ENCODE data around the gene FAM3A.

Gene FAM3A

GRCh38 chrX:154534526-154535322 is 18.7 kb upstream of the FAM3A start:
- DNase-seq (ENCODE audit: low read depth, low spot score), result peak; percentile 96

- no peak for DNase-seq (ENCODE audit: low read depth, low spot score)
These were observed 16.7 kb upstream of the FAM3A start for GRCh38 chrX:154532690-154533089.

DNA sequence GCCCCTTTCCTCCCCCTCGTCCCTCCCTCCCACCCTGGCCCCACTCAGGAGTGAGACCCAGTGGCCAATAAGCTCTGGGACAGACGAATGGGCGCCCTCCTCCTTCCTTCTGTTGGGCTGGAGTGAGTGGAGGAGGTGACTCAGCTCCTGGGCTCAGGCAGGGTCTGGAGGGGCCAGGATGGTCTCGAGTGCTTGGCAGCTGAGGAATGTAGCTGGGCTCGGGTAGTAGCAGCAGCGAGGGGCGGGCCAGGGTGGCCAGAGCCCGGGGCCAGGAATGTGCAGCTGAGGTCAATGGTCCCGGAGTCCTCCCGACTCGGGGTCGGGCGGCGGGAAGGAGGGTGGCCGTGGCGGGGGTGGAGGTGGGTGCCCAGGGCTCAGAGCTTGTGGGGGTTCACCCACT is 15.6 kb upstream of the FAM3A start:
- peak; percentile 96 for DNase-seq (ENCODE audit: low read depth, low spot score)

GRCh38 chrX:154530286-154530685 is 14.3 kb upstream of the FAM3A start:
- DNase-seq (ENCODE audit: low read depth, low spot score), result no peak

DNA sequence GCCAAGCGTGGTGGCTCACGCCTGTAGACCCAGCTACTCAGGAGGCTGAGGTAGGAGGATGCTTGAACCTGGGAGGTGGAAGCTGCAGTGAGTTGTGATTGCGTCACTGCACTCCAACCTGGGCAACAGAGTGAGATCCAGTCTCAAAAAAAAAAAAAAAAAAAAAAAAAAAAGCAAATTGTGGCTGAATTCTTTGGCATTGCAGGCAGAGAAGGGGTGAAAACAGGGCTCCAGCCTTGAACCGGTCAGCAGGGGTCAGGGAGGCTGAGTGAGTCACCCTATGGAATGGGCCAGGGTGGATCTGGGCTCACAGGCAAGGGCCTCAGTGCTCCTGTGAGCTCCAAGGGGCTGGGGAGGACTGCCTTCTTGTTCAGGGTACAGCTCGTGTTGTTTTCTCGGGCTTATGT is 13.2 kb upstream of the FAM3A start:
- DNase-seq (ENCODE audit: low read depth, low spot score), result peak; percentile 32

- DNase-seq (ENCODE audit: low read depth, low spot score), result peak; percentile 96
These were observed 11.1 kb upstream of the FAM3A start for GRCh38 chrX:154526901-154527675.

DNA sequence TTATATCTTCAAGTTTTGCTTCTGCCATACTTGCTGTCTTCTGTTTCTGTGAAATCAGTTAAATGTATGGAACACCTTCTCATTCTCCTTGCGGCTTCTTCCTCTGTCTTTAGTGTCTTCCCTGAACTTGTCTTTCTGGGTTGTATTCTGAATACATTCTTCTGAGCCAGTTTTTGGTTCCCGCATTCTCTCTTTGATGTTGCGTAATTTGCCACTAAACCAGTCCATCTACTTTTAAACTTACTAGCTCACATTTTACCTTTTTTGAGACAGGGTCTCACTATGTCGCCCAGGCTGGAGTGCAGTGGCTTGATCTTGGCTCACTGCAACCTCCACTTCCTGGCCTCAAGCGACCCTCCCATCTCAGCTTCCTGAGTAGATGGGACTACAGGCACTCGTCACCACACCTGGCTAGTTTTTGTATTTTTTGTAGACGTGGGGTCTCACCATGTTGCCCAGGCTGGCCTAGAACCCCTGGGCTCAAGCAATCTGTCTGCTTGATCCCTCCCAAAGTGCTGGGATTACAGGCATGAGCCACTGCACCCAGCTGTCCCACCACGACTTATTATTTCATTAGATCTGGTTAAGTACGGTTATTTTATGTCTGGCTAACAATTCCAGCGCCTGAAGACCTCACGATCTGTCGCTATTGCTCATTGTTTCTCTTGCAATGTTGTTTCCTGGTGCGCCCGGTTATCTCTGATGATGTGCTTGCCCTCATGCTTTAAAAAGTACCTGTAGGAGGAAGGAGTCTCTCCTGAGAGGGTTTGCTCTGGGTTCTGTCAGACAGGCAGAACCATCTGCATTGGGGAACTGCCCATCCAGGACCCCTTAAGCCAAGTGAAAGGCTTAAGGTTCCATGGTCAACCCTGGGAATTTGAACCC is 9.8 kb upstream of the FAM3A start:
- peak; percentile 40 for DNase-seq (ENCODE audit: low read depth, low spot score)

DNA sequence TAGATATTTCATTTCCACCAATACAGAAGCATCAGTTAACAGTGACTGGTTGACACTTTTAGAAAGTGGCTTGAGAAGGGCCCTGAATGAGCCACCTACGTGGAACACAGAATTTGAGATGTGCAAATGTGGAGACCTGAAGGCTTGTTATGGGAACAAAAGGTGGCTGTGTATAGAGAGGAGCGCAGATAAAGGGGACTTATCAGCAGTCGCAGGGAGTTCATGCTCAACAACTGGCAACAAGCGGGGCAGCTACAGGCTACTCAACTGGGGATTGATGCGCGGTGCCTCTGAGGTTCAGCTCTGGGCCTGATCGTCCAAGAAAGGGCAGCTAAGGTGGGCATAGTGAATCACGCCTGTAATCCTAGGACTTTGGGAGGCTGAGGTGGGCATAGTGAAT is 3.4 kb upstream of the FAM3A start:
- DNase-seq (ENCODE audit: low read depth, low spot score), result no peak

DNA sequence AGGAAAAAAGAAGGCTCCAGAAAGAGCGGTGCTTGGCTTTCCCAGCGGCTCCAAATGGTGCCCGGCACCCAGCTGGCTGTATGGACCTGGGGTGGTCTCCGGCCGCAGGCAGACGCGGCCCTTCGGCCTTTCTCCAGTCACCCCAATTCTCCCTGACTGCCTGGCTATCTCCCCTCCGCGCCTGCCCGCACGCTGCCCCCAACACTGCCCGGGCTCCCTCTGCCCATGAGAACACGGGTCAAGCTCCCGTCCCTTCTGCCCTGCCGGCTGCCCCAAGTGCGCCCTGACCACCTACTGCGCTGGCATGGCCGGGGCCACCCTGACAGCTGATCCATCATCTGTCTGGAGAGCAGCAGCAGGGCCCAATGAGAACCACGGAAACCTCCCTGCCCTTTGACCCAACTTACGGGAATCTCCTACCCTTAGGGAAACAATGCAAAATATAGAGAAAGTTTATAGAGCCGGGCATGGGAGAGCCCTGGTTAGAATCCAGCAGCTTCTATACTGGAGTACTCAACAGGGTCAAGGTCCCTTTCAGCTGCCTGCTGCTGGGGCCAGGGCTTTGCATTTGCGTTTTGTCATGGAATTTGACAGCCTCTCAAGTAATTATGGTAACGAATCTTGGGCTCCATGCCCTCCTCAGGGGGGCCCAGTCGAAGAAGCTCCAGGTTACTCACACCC is 1.2 kb upstream of the FAM3A start:
- DNase-seq (ENCODE audit: low read depth, low spot score), result peak; percentile 82

DNA sequence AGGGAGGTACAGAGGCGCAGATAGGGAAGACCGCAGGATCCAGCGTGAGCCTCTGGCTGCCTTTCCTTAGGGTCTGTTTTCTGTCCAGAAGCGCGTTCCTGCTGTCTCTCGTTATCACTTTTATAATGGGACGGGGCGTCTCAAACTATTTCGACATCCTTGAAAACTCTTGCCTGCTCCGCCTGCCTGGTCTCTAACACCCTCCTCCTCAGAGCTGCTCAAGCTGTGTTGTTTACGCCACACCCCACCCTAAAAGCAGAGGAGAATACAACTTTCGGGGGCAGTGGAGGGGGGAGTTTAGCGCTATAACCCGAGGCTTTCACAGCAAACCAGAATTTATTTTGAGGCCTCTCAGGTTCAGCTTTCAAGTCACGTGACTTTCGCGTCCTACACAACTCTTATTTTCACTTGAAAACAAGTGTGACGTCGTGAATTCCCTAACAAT is 646 bp upstream of the FAM3A start:
- DNase-seq (ENCODE audit: low read depth, low spot score), result peak; percentile 94

GRCh38 chrX:154515090-154515965 is 704 bp downstream of the FAM3A start:
- DNase-seq (ENCODE audit: low read depth, low spot score), result peak; percentile 32

DNA sequence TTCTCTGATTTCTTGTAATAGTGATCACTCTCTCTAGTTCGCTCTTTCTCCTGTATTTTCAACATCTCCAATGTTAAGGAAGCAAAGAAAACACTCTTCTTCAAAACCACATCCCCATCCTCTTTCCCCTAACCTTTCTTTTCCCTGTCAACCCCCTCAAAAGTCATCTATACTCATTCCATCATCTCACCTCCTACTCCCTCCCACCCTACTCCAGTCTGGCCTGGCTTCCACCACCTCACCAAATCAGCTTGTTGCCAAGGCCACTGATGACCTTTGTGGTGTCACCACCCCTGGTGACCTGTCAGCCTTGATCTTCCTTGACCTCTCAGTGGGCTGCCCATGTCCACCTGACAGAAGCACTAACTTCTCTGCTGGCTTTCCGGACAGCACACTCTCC is 2.3 kb downstream of the FAM3A start:
- DNase-seq (ENCODE audit: low read depth, low spot score), result no peak

- no peak for DNase-seq (ENCODE audit: low read depth, low spot score)
These were observed 3.0 kb downstream of the FAM3A start for GRCh38 chrX:154512879-154513553.

DNA sequence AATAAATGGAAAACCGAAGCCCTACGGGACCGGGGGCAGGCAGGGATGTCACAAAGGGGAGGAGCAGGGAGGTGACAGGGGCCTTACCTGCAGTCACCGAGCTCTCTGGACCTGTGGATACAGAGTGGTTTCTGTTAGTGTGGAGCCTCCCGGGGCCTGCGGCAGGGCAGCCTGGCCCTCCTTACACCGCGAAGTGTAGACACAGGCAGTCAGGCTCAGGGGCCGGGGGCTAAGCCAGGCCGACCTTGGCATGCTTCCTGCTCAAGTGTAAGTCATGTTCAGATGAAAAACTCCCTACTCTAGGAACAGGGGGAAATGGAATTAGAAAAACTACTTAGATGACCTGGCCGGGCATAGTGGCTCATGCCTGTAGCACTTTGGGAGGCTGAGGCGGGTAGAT is 4.3 kb downstream of the FAM3A start:
- no peak for DNase-seq (ENCODE audit: low read depth, low spot score)

DNA sequence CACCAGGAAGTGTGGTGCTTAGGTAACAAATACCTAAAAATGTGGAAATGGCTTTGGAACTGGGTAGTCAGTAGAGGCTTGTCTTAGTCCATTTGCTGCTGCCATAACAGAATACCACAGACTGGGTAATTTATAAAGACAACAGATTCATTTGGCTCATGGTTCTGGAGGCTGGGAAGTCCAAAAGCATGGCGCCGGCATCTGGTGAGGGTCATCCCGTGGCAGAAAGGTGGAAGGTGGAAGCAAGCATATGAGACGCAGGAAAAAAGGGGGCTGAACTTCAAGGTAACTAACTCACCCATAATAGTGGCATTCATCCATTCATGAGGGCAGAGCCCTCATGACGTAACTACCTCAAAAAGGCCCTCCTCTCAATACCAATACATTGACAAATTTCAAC is 6.6 kb downstream of the FAM3A start:
- DNase-seq (ENCODE audit: low read depth, low spot score), result no peak

- no peak for DNase-seq (ENCODE audit: low read depth, low spot score)
These were observed 7.7 kb downstream of the FAM3A start for GRCh38 chrX:154508384-154508745.

DNA sequence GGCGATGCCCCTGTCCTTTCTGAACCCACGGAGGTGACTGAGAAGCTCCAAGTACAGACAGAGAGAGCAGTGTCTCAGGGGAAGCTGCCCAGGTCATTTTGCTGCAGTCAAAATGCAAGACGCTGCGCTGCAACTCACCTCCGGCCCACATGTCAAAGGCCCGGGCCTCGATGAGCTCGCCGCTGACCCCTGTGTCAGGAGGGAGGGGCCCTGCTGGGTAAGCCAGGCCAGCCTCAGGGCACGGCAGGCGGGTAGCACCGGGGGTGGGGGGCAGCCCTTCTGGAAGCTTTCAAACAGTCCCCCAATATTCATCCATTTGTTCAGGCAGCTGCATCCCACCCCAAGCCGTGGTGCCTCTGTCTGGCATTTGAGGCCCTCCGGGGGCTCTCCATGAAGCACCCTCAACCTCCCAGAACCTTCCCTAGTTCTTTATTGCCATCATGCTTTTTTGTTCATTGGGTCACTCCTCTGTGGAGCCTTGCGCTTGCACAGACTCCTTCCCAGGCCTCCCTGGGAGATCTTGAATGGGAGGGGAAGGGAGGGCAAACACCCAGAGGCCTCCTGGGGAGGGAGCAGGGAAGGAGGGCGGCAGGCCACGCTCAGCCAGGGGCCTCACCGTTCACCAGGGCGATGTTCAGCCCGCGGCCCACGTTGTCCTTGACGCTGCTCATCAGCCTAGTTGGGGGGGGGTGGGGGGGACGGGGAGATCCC is 8.2 kb downstream of the FAM3A start:
- no peak for DNase-seq (ENCODE audit: low read depth, low spot score)

DNA sequence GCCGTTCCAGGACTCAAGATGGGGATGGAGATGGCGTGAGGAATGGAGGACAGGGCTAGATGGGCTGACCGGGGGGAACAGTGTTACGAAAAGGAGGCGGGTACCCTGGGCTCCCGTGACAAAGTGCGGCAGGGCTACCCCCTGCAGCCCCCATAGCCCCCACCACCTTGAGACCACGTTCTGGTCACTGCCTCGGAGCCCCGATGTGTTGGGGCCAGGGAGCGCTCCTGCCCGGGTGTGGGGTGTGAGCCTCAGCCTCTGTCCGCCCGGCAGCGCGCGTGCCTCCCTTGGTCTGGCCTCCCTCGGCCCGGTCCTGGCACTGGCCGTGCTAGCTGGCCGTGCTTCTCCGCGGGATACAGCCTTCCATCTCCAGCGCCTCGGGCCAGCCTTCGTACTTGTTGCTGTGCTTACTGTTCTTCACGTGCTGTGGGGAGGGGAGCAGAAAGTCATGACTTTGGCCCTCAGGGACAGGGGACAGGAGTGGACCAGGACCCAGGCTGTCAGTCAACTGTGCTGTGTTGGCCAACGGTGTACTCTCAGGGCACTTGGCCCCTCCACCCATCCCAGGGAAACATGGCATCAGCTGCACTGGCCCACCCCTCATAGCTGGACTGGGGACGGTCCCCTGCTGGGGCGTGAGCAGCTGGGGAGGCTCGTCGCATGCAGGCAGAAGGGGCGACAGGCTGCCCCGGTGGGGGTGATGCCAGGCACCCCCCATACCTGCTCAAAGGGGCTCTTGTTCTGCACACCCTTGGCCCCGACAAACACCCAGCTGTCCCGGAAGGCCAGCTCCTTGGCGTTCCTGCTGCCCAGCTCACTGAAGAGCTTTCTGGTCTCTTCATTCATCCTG is 9.3 kb downstream of the FAM3A start:
- no peak for DNase-seq (ENCODE audit: low read depth, low spot score)

All from ELF-1 (cell line).